ENCODE measurements around the gene ZNF335. TPM values are rescaled to one million over a fixed set of nuclear protein-coding genes. Genes with fewer than 3 reads are reported as not detected.

Gene ZNF335
- total RNA-seq, 1 donor from 2014 or later, result 7.6 TPM

Other genes starting within 250 kb of the ZNF335 start
- not detected for gene SPINT4, start 249.9 kb downstream of the ZNF335 start, total RNA-seq
- not detected for gene WFDC3, start 180.3 kb downstream of the ZNF335 start, total RNA-seq
- 10.3 TPM for gene DNTTIP1, start 180.2 kb downstream of the ZNF335 start, total RNA-seq
- 0.96 TPM for gene UBE2C, start 159.6 kb downstream of the ZNF335 start, total RNA-seq
- not detected for gene TNNC2, start 144.9 kb downstream of the ZNF335 start, total RNA-seq
- 7.9 TPM for gene SNX21, start 138.4 kb downstream of the ZNF335 start, total RNA-seq
- gene ACOT8, start 114.8 kb downstream of the ZNF335 start, total RNA-seq, result 17.5 TPM
- 1.6 TPM for gene ZSWIM3, start 114.6 kb downstream of the ZNF335 start, total RNA-seq
- gene ZSWIM1, start 91.0 kb downstream of the ZNF335 start, total RNA-seq, result 2.7 TPM
- 4.2 TPM for gene SPATA25, start 84.6 kb downstream of the ZNF335 start, total RNA-seq
- gene NEURL2, start 81.0 kb downstream of the ZNF335 start, total RNA-seq, result 6.9 TPM
- gene CTSA, start 80.9 kb downstream of the ZNF335 start, total RNA-seq, result 68.3 TPM
- gene PLTP, start 60.0 kb downstream of the ZNF335 start, total RNA-seq, result 18.8 TPM
- gene PCIF1, start 37.5 kb downstream of the ZNF335 start, total RNA-seq, result 11.2 TPM
- gene MMP9, start 36.7 kb upstream of the ZNF335 start, total RNA-seq, result 1.6 TPM
- gene SLC12A5, start 57.0 kb upstream of the ZNF335 start, total RNA-seq, result not detected
- 8.2 TPM for gene NCOA5, start 117.8 kb upstream of the ZNF335 start, total RNA-seq
- 6.6 TPM for gene CD40, start 146.1 kb upstream of the ZNF335 start, total RNA-seq